Measurements from ENCODE around the gene CIDEC. TPM values are rescaled to one million over a fixed set of nuclear protein-coding genes. Genes with fewer than 3 reads are reported as not detected.
A peak's percentile ranks its signal among the peaks of the same experiment; 100 is the strongest.

CIDEC gene
- polyA plus RNA-seq, 2 of the 4 experiments (the other 2 are of a cell fraction): 3.3 to 6.3 TPM

- Histone ChIP-seq H3K27ac (no peak overlapping the region), H3K4me1 (no peaks in the 10 kb centered on the region), H3K4me3 (no peak overlapping the region), H3K9me3 (no peaks in the 10 kb centered on the region), H3K4me2 (no peak overlapping the region)
- DNase-seq (ENCODE audit: low read depth in 1 of 2, low spot score in 1 of 2) (no peak), FAIRE-seq (no peak), ATAC-seq (no peak)
- CTCF ChIA-PET: interaction anchor here (0.8 to 2.6 kb wide), 8 partner anchors 9 to 116 kb away, joined by 3 to 11 read pairs (median 4); partner anchors contain the start of gene CRELD1
- WGBS (ENCODE audit: missing lambda C conversion rate): 97% methylated on average over 3 of the region's 3 CpGs
- POLR2A ChIA-PET: interaction anchor here (0.7 to 1.0 kb wide), 2 partner anchors 90 to 102 kb away, joined by 4 to 8 read pairs; no protein-coding TSS in a partner anchor
- TF ChIP-seq JUNB (IDR thresholded peaks at IDR 0.05): no peak
- TF ChIP-seq EP300 (IDR thresholded peaks at IDR 0.05): no peak
Measured at GRCh38 chr3:9831253-9831652, 48.8 kb downstream of the CIDEC start.

GRCh38 chr3:9828801-9829755 is 51.0 kb downstream of the CIDEC start:
- FAIRE-seq (no peak), DNase-seq (ENCODE audit: low read depth in 1 of 2, low spot score in 1 of 2) (no peak), ATAC-seq (no peak)
- no peaks in the 10 kb centered on the region for H3K4me1 ChIP-seq
- no peaks in the 10 kb centered on the region for H3K9me3 ChIP-seq
- no peak overlapping the region for H3K4me2 ChIP-seq
- CTCF ChIA-PET: interaction anchor here (0.8 to 5.2 kb wide), 7 partner anchors 7 to 193 kb away, joined by 3 to 30 read pairs (median 7); no protein-coding TSS in a partner anchor
- WGBS (ENCODE audit: missing lambda C conversion rate): 90% methylated on average over 14 of the region's 17 CpGs
- TF ChIP-seq ESRRA (IDR thresholded peaks at IDR 0.05; ENCODE audit: borderline replicate concordance, low read length) (no peak), MAFK (IDR thresholded peaks at IDR 0.05; ENCODE audit: partially characterized antibody) (no peak), KDM5A (IDR thresholded peaks at IDR 0.05) (no peak), FOSL2 (IDR thresholded peaks at IDR 0.05) (no peak), FOSL2 (CRISPR knock-in tag; IDR thresholded peaks at IDR 0.05) (no peak), POLR2A (IDR thresholded peaks at IDR 0.05; ENCODE audit: low read length) (no peak), CEBPB (IDR thresholded peaks at IDR 0.05) (no peak), ATOH8 (CRISPR knock-in tag; IDR thresholded peaks at IDR 0.05; ENCODE audit: low read depth) (no peak), MAX (IDR thresholded peaks at IDR 0.05) (no peak), HES2 (IDR thresholded peaks at IDR 0.05) (no peak), ZFP36 (IDR thresholded peaks at IDR 0.05; ENCODE audit: borderline replicate concordance, partially characterized antibody) (no peak), JUNB (IDR thresholded peaks at IDR 0.05) (no peak), ZNF302 (CRISPR knock-in tag; IDR thresholded peaks at IDR 0.05) (no peak), CHD4 (IDR thresholded peaks at IDR 0.05; ENCODE audit: borderline replicate concordance) (no peak), BHLHE40 (IDR thresholded peaks at IDR 0.05; ENCODE audit: low read depth, low read length) (no peak), ZSCAN20 (CRISPR knock-in tag; IDR thresholded peaks at IDR 0.05) (no peak), RARB (CRISPR knock-in tag; IDR thresholded peaks at IDR 0.05) (no peak), SMC3 (IDR thresholded peaks at IDR 0.05) (no peak)
- H3K27ac ChIP-seq: no peak overlapping the region
- POLR2A ChIA-PET: interaction anchor here (0.5 kb wide), 1 partner anchor 327 kb away, joined by 4 read pairs; no protein-coding TSS in a partner anchor
- H3K4me3 ChIP-seq: no peak overlapping the region

GRCh38 chr3:9826815-9827573 is 53.1 kb downstream of the CIDEC start:
- Histone ChIP-seq H3K4me2 (no peak overlapping the region), H3K4me1 (no peaks in the 10 kb centered on the region), H3K9me3 (no peaks in the 10 kb centered on the region), H3K27ac (no peak overlapping the region), H3K4me3 (no peak overlapping the region)
- ChIA-PET CTCF (interaction anchor here (0.6 to 5.2 kb wide), 17 partner anchors 9 to 474 kb away, joined by 3 to 30 read pairs (median 5); no protein-coding TSS in a partner anchor), POLR2A (interaction anchor here (0.6 to 1.3 kb wide), 2 partner anchors 119 to 323 kb away, joined by 3 to 4 read pairs; no protein-coding TSS in a partner anchor)
- no peak for TF ChIP-seq CHD4 (IDR thresholded peaks at IDR 0.05; ENCODE audit: borderline replicate concordance)
- no peak for TF ChIP-seq RNF2 (IDR thresholded peaks at IDR 0.05; ENCODE audit: borderline replicate concordance, low read depth)
- peak; percentile 46 for TF ChIP-seq CTCF (IDR thresholded peaks at IDR 0.05)
- TF ChIP-seq HEYL (CRISPR knock-in tag; IDR thresholded peaks at IDR 0.05): no peak
- no peak for TF ChIP-seq KDM5A (IDR thresholded peaks at IDR 0.05)
- TF ChIP-seq ELK1 (IDR thresholded peaks at IDR 0.05; ENCODE audit: low read depth, low read length): no peak
- TF ChIP-seq SMC3 (IDR thresholded peaks at IDR 0.05): peak; percentile 49; the same call in 2 of the 3 replicates
- TF ChIP-seq RAD21 (conservative IDR thresholded peaks at IDR 0.05 in 1 of 2, IDR thresholded peaks at IDR 0.05 in 1 of 2): peak; percentile 52 to 67
- peak; percentile 87 to 93 for ATAC-seq
- peak; percentile 44 to 69 for DNase-seq (ENCODE audit: low read depth in 1 of 2, low spot score in 1 of 2)
- no peak for FAIRE-seq
- WGBS (ENCODE audit: missing lambda C conversion rate): 64% methylated on average over 20 of the region's 20 CpGs
